Vagina (tissue), 2 donors: ENCODE measurements around the gene PITPNM2.

Experiments
- CTCF ChIP-seq, 3 experiments: fragments of 450-650 bp in 2 of 3; fragments of 200-600 bp in 1 of 3; sonication (generic) in 1 of 3; IDR thresholded peaks; one replicate each; pipeline ENCODE4 v1.5.1; 2017 to 2019; ENCODE audit warnings: antibody characterized with exemption in 3 of 3, mild to moderate bottlenecking in 2 of 3, moderate library complexity in 2 of 3
- POLR2AphosphoS5 ChIP-seq, 2 donors: sonication (generic); formaldehyde crosslinking; IDR thresholded peaks; one replicate each; pipeline ENCODE4 v1.9.0; 2017; ENCODE audit warnings: antibody characterized with exemption in 2 of 2, mild to moderate bottlenecking in 2 of 2, low read depth in 1 of 2; ENCODE audit not compliant: insufficient read depth in 1 of 2

- TF ChIP-seq POLR2AphosphoS5 (IDR thresholded peaks at IDR 0.05; ENCODE audit: insufficient read depth in 1 of 2, low read depth in 1 of 2) (no peak), CTCF (IDR thresholded peaks at IDR 0.05) (no peak)
Measured at GRCh38 chr12:123102366-123102765, 48.5 kb downstream of the PITPNM2 start.
